ENCODE measurements around the gene KAT8.

DNA sequence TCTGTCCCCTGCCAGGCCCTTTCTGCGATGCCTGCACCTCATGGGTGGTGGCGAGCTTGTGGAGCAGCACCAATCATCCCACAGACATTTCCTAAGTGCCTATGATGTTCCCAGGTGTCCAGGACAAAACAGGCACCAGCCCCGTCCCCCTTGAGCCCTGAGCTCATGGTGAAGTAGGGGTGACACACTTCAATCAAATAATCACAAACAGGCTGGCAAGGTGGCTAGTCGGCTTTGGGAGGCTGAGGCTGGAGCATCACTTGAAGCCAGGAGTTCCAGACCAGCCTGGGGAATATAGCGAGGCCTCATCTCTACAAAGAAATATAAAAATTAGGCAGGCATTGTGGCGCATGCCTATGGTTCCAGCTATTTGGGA, 18.8 kb downstream of the KAT8 start:
- TF ChIP-seq YY1 (IDR thresholded peaks at IDR 0.05; ENCODE audit: insufficient read depth, insufficient read length): no peak
- no peak for TF ChIP-seq SUZ12 (IDR thresholded peaks at IDR 0.05; ENCODE audit: extremely low read depth, insufficient read depth, insufficient read length)

Measured in NT2/D1 (cell line).